NAMALWA (cell line): Measurements from ENCODE around the gene HRH1.
"Not testable (repeated sequence)": the region's sequence is repeated elsewhere in the genome, so short reads cannot be mapped to it uniquely, and the experiment has no call there.

ENCODE experiments used
- DNase-seq: peaks from one replicate; pipeline ENCODE4 v3.0.0-alpha.2; 2015; ENCODE audit warnings: low spot score

Gene HRH1, protein sequence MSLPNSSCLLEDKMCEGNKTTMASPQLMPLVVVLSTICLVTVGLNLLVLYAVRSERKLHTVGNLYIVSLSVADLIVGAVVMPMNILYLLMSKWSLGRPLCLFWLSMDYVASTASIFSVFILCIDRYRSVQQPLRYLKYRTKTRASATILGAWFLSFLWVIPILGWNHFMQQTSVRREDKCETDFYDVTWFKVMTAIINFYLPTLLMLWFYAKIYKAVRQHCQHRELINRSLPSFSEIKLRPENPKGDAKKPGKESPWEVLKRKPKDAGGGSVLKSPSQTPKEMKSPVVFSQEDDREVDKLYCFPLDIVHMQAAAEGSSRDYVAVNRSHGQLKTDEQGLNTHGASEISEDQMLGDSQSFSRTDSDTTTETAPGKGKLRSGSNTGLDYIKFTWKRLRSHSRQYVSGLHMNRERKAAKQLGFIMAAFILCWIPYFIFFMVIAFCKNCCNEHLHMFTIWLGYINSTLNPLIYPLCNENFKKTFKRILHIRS

DNA sequence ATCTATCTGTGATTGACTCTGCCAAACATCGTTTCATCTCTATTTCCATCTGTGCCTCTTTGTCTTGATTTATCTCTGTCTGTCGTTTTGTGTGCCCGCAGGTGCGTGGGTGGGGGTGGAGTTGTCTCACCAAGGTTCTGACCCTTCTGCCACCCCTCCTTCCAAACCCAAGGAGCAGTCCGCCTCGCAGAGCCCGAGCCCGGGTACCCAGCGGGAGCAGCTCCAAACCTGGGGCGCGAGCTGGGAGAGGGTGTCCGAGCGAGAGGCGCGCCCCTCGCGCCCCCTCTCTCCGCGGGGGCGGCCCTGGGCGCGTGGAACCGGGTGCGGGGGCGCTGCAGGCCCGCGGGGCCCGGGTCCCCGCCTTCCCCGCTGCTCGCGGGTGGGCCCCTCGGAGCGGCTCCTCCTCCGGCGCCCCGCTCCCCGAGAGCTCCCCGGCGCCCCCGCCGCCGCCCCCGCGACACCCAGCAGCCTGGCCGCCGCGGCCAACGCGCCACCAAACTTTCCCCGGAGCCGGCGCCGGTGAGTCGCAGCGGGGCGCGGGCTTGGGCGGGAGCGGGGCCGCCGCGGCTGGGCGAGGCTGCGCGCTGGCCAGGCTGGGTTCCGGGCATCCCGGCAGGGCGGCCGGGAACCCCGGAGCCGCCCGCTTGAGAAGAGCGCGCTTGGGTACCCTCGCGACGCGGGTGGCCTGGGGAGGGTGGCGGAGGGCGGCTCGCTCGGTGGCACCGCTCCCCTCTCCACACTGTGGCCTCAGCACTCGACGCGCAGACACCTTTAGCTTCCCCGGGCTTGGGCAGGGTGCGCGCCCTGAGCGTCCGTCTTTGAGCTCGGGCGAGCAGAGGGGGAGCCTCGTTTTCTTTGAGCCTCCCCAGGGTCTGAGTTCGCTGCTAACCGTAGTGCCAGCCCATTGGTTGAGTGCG lies at the start of gene HRH1:
Gene HRH1 (plus strand): TSS at position 458 of the 917 bp plus-strand sequence. CDS start 104,545 bp downstream, outside the sequence.
- DNase-seq = no peak

DNA sequence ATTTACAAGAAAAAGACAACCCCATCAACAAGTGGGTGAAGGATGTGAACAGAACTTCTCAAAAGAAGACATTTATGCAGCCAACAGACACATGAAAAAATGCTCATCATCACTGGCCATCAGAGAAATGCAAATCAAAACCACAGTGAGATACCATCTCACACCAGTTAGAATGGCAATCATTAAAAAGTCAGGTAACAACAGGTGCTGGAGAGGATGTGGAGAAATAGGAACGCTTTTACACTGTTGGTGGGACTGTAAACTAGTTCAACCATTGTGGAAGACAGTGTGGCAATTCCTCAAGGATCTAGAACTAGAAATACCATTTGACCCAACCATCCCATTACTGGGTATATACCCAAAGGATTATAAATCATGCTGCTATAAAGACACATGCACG lies 41.0 kb upstream of the HRH1 start:
- DNase-seq = not testable (repeated sequence)

DNA sequence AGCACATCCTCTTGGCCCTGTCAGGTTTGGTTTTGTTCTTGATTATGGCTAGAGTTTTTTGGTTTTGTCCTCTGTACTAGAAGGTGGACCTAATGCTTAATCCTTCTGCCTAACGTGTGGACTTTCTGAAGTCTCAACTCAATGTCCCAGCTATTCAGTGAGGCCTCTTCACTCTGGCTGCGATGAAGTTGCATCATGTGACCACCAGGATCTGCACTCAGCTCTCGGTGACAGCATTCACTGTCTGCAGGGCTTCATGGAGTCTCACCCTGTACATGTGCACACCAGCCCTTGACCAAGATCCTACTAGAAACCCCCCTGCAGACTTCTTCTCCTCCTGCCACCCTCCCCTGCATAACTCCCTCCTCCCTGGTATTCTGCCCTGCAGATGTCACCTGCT lies 38.7 kb upstream of the HRH1 start:
- no peak for DNase-seq

DNA sequence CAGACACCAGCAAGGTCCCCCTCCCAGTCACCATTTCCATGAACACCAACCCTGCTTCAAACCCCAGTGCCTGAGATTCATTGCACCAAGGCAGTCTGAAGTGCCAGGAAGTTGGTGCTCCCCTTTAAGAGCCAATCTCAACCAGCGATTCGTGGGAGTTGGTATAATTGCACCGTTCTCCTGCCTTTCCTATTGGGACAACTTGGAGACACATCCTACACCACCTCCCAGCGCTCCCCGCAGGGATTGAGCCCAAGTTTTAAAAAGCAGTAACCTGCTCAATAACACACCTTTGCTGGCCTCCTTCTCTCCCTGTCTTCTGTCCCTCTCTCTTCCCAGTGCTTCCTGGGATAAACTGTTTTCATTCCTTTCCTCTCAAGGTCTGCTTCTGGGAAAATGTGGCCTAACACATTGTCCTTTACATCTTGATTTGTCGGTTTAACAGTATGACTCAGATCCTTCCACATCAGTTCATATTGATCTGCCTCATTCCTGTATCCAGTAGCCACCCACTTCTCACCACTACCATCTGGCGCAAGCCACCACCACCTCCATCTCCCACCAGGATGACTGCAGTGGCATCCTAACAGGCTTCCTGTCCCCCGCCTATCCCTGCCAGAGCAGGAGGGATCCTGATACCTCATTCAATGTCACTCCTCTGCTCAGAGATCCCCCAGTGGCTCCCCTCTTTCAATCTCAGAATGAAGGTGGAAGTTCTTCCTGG lies 37.8 kb upstream of the HRH1 start:
- no peak for DNase-seq

DNA sequence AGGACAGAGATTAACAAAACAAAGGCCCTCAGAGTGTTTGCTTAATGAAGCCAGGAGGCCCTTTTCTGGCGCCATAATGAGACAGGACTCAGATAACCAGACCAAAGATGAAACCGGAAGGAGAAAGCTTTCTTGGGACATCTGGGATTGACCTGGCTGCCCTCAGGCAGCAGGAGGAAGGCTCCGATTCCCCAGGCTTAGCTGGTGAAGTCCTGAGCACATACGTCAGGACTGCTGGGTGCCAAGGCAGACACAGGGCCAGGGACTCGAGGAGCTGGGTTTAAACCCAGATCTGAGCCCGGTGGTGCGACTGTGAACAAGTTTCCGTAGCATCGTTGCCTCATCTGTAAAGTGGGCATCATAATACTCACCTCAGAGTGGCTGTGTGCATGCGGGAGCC lies 36.7 kb upstream of the HRH1 start:
- DNase-seq = no peak

DNA sequence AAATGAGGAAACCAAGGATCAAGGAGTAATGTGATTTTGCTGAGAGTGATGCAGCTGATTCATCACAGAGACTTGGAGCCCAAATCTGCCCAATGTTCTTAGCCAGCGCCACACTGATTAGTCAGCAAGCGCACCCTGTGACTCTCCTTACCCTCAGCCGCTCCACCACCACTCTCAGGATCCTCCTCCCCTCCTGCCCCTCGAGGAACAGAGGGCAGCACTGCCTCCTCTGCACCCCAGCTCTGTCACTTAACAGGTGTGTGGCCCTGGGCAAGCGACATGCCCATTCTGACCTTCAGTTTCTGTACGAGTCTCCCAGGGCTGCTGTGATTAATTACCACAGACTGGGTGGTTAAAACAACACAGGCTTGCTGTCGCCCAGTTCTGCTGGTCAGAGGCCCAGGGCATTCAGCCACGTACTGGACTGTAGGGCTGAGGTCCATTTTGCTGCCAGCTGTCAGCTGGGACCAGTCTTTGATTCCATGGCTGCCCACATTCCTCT lies 36.1 kb upstream of the HRH1 start:
- no peak for DNase-seq

DNA sequence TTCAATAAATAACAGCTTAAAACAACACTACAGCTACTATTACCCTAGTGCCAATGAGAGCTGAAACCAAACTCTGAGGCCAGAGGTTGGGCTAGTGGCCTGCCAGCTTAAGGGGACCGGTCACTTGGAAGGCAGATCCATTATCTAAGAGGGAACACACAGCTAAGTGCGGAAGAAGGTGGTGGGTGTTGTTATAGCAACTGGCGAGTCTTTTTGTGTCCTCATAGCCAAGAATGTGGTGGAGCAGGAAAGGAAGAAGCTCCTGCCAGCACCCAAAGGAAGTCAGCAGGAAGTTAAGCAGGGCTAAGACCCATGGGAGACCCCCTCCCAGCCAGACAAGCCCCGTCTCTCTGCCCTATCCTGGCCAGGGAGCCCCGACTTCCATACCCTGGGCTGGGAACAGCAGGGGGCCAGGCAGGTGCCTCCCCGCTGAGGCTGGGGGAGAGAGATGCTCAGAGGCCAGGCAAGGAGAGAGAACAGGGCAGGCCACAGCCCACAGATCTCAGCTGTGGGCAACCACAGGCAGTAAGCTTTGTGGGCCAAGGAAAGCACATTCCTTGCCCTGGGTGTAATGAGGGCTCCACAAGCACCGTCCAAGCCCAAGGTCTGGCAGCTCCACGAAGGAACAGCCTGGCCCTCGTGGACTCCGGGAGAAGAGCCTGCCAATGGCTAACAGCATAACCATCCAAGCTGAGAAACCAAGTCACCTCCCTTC lies 34.0 kb upstream of the HRH1 start:
- DNase-seq = no peak

DNA sequence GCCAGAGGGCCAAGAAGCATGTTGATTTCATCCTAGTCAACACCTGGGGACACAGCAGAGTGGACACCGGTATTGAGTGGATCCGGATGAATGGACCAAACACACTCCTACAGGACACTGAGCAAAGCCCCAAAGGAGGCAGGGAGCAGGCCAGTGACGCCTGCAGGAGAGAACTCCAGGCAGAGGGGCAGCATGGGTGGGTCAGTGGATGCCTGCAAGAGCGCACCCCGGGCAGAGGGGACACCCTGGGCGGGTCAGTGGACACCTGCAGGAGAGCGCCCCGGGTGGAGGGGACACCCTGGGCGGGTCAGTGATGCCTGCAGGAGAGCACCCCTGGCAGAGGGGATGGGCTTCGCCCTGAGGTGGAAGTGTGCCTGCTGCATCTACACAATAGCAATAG lies 27.6 kb upstream of the HRH1 start:
- DNase-seq = no peak

DNA sequence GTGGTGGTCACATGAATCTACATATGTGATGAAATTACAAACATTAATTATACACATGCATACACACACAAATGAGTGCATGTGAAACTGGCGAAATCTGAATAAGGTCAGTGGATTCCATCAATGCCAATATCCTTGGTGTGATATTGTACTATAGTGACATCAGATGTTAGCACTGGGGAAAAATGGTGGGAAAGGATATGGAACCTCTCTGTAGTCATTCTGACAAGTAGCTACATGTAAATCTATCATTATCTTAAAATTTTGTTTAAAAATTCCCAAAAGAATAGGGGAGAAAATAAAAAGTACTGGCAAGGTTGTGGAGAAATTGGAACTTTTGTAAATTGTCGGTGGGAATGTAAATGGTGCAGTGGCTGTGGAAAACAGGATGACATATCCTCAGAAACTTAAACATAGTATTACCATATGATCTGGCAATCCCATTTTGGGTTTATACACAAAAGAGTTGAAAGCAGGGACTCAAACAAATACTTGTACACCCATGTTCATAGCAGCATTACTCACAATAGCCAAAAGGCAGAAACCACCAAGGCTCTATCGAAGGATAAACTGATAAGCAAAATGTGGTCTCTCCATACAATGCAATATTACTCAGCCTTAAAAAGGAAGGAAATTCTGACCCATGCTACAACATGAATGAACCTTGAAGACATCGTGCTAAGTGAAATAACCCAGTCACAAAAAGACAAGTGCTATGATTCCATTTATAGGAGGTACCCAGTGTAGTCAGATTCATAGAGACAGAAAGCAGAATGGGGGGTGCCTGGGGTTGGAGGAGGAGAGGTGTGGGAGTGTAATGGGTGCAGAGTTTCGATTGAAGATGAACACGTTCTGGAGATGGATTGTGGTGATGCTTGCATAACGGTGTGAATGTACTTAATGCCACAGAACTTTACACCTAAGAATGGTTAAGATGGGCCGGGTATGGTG lies 25.3 kb upstream of the HRH1 start:
- no peak for DNase-seq

DNA sequence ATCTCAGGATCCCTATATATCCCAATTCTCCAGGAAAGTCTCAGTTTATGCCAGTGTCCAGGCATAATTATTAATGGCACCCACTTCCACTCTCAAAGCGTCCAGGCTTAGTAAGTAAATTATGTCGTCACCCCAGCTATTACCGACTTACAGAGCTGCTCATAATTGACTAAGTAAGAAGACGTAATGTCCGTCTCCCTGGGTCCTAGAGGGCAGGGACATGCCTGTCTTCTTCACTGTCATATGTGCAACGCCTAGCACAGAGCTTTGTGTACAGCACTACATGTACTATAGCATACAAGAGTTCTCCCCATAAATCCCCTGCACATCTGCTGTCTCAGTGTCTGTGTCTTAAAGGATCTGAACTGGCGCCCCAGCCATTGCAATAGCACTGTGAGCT lies 23.9 kb upstream of the HRH1 start:
- DNase-seq = no peak

DNA sequence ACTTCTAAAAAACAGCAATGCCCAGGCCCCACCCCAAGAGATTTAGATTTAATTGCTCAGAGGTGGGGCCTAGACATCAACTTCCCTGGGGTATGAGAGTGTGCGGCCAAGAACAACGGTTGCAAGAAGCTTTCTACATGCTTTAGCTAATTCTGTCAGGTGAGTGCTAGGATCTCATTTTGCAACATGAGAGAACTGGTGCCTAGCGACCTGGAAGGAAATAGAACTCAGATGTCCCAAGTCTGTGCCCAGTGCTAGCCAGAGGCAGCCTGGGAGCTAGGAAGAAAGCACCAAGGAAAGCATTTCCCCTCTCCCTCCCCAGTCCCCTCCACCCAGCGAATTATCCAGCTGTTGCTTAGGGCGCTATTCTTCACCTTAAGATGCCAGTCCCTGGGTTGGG lies 22.9 kb upstream of the HRH1 start:
- no peak for DNase-seq

DNA sequence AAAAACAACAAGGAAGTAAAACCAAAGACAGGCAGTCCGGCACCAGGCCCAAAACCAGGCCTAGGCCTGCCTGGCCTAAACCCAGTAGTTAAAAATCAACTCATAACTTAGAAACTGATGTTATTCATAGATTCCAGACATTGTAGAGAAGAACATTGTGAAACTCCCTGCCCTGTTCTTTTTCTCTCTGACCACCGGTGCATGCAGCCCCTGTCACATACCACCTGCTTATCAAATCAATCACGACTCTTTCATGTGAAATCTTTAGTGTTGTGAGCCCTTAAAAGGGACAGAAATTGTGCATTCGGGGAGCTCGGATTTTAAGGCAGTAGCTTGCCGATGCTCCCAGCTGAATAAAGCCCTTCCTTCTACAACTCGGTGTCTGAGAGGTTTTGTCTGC lies 22.4 kb upstream of the HRH1 start:
- not testable (repeated sequence) for DNase-seq

DNA sequence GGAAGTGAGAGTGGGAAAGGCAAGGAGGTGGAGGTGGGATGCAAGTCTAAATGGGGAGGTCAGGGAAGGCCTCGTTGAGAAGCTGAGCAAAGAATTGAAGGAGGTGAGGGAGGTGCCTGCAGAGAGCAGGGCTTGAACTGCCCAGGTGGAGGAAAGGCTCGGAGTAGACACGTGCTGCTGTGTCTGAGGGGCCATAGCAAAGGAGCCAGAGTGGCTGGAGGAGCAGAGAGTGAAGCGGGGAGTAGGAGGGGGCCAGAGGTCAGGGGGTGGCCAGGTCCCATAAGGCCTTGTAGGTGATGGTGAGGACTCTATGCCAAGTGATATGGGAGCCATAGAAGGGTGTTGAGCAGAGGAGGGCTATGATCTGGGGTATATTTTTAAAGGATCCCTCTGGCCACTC lies 21.4 kb upstream of the HRH1 start:
- no peak for DNase-seq

DNA sequence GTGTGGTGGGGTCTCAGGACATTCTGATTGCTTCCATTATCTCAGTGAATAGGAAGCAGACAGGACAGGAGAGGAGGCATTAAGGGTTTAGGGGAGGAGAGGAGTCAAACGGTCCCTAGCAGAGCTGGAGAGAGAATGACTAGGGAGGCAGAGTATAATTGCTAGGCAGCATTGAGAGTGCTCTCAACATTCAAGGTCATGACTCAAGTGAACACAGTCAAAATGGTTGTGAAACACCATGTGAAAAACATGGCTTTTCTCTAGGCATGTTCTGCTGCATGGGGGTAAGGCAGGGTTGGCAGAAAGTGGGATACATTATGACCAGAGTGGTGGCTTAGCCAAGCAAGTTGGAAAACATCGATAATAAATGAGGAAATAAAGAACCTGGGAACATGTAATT lies 19.5 kb upstream of the HRH1 start:
- DNase-seq = no peak

DNA sequence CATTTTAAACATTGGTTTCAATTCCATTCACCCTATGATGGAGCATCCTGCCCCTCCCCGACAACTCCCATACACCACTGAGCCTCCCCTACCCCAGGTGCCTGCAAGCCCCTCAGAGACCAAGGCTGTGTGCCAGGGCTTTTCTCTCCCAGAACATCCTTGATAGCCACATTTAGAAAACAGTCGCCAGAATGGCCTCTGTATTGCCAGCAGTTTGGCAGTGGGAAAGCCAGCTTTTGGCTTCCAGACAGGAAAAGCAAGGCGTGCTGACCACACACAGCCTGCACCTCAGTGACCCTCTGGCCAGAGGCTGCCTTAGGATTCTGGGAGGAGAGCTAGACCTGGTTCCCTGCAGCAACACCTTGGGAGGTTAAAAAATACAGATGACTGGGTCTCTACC lies 18.2 kb upstream of the HRH1 start:
- DNase-seq = no peak

DNA sequence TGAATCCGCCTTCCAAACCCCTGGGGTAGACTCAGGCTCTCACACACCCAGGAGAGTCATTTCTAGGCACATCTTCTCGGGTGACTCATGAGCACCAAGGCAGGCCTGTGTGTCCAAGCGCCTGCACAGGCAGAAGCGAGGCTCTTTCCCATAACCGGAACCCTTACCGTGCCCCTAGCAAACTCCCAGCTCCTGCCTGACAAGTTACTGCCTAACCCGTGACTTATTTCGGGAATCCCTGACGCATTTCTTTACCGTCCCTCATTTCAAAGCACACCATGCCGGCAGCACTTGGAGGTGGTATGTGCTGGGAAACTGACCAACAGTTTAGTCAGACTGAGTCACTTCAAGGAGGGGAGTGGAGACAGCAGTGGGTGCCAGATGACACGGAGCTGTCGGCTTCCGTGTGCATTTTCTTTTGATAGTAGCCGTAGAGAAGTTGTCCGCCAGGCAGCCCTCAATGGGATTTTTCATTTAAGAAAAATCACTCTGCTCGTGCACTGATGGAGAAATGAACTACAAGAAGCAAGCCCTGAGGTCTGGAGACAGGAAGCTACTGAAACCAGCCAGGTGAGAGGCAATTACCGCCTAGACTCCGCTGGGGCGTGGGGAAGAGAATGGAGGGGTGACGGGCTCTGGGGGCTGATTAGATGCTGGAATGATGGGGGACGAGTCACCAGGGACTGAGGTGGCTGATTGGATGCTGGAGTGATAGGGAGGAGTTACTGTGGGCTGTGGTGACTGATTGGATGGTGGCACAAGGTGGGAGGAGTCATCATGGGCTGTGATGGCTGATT lies 17.3 kb upstream of the HRH1 start:
- peak; percentile 68 for DNase-seq

DNA sequence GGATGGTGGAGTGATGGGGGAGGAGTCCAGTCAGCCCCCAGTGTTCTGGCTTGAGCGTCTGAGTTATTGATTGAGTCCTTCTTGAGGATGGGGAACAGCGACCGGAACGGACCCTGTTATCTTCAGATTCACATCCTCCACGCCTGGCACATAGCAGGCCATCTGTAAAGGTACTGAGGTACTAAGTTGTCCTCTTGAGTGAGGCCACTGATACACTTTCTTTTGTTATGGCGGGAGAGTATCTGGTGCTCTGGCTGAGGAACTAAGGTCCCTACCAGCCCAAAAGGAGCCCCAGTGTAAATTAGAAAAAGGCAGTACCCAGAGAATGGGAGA lies 16.7 kb upstream of the HRH1 start:
- no peak for DNase-seq

DNA sequence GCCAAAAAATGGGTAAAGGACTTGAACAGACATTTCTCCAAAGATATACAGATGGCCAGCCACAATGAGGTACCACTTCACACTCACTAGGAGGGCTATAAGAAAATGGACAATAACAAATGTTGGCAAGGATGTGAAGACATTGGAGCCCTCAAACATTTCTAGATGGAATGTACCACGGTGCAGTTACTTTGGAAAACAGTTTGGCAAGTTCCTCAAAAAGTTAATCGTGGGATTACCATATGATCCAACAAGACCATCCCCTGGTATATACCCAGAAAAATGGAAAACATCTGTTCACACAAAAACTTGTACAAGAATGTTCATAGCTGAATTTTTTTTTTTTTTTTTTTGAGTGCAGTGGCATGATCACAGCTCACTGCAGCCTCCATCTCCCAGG lies 15.9 kb upstream of the HRH1 start:
- no peak for DNase-seq

DNA sequence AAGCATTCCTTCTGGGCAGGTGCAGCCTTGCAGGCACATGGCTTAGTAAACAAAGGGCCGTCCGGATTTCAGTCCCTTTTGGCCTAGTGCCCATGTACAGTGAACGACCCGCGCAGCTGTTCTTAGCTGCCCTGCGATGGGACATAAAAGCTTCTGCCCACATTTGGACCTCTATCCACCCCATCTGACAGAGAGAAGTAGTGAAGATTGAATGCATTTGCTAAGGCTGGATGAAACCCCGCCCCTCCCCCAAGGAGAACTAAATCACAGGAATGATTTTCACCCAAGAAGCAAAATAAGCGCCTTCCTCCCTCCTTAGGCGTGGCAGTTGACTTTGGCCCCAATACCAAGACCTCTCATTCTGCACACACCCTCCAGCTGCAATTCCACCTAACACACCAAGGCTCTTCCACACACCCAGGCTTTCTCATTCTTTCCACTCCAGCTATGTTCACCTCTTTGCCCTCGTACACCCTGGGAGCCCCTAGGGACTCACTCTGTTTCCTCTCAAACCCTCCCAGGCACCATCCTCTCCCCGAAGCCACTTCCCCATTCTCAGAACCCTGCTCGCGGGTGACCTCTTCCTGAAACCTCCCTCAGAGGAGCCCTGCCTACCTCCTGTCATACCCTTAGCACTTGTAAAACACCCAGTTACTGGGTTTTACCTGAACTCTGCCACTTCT lies 14.1 kb upstream of the HRH1 start:
- peak; percentile 54 for DNase-seq
